CD4-positive, alpha-beta T cell treated with Interferon gamma for 1 hour (primary cell): ENCODE results near the gene OBI1.

Source experiments
- DNase-seq: peaks from one replicate; pipeline ENCODE4 v3.0.0-alpha.2; 2020

Gene OBI1

GRCh38 chr13:78602561-78603239, 56.3 kb downstream of the OBI1 start:
- peak; percentile 11 for DNase-seq

GRCh38 chr13:78601874-78602560, 56.9 kb downstream of the OBI1 start:
- DNase-seq: no peak

- peak; percentile 12 for DNase-seq
Measured at GRCh38 chr13:78601124-78601873, 57.7 kb downstream of the OBI1 start.

- no peak for DNase-seq
Measured at GRCh38 chr13:78600280-78600883, 58.6 kb downstream of the OBI1 start.

- DNase-seq: no peak
Measured at GRCh38 chr13:78599645-78600279, 59.2 kb downstream of the OBI1 start.

- DNase-seq: no peak
Measured at GRCh38 chr13:78598966-78599644, 59.9 kb downstream of the OBI1 start.

GRCh38 chr13:78598116-78598781, 60.7 kb downstream of the OBI1 start:
- no peak for DNase-seq

- no peak for DNase-seq
Measured at GRCh38 chr13:78597602-78597932, 61.4 kb downstream of the OBI1 start.

- DNase-seq: no peak
Measured at GRCh38 chr13:78596736-78597601, 62.0 kb downstream of the OBI1 start.

GRCh38 chr13:78596399-78596735, 62.6 kb downstream of the OBI1 start:
- no peak for DNase-seq

- no peak for DNase-seq
Measured at GRCh38 chr13:78595495-78596398, 63.2 kb downstream of the OBI1 start.

- DNase-seq: no peak
Measured at GRCh38 chr13:78594456-78594975, 64.4 kb downstream of the OBI1 start.

GRCh38 chr13:78593652-78594455, 65.1 kb downstream of the OBI1 start:
- no peak for DNase-seq

- no peak for DNase-seq
Measured at GRCh38 chr13:78593129-78593528, 65.8 kb downstream of the OBI1 start.

- DNase-seq: no peak
Measured at GRCh38 chr13:78592584-78592983, 66.4 kb downstream of the OBI1 start.

- DNase-seq: no peak
Measured at GRCh38 chr13:78589206-78589605, 69.7 kb downstream of the OBI1 start.

GRCh38 chr13:78587395-78587794, 71.6 kb downstream of the OBI1 start:
- no peak for DNase-seq

GRCh38 chr13:78586706-78587105, 72.2 kb downstream of the OBI1 start:
- DNase-seq: no peak

- DNase-seq: no peak
Measured at GRCh38 chr13:78576261-78576660, 82.7 kb downstream of the OBI1 start.
